Breast epithelium (tissue), 4 donors: ENCODE data around the gene MAMLD1. TPM values are rescaled to one million over a fixed set of nuclear protein-coding genes. Genes with fewer than 3 reads are reported as not detected.

Experiments
- DNase-seq, 2 donors: peaks; one replicate each; pipeline ENCODE4 v3.0.0-alpha.2; 2019; ENCODE audit warnings: low spot score in 2 of 2
- H3K27ac ChIP-seq, 2 donors: fragments of 200-600 bp; sonication (generic) in 1 of 2; one replicate each; pipeline ENCODE4 v1.5.1; 2016 to 2019; ENCODE audit warnings: mild to moderate bottlenecking in 1 of 2
- H3K27me3 ChIP-seq, 2 donors: fragments of 200-600 bp; sonication (generic) in 1 of 2; one replicate each; pipeline versions ENCODE4 v1.5.1 to v1.6.0; 2017 to 2019; ENCODE audit warnings: control low read depth in 1 of 2, mild to moderate bottlenecking in 1 of 2
- H3K36me3 ChIP-seq: fragments of 200-600 bp; one replicate; pipeline ENCODE4 v1.5.1; 2019
- H3K4me1 ChIP-seq, 2 donors: fragments of 200-600 bp; sonication (generic); one replicate each; pipeline ENCODE4 v1.5.1; 2016 to 2019; ENCODE audit warnings: control low read depth in 1 of 2
- H3K4me3 ChIP-seq, 3 donors: fragments of 200-600 bp; sonication (generic); 1 replicate in 2 of 3; 2 replicates in 1 of 3; pipeline ENCODE4 v1.5.1; 2016 to 2019; ENCODE audit warnings: mild to moderate bottlenecking in 3 of 3, moderate library complexity in 2 of 3
- H3K9me3 ChIP-seq, 2 donors: fragments of 200-600 bp; sonication (generic) in 1 of 2; one replicate each; pipeline ENCODE4 v1.5.1; 2016 to 2019; ENCODE audit warnings: control low read depth in 1 of 2
- CTCF ChIP-seq, 3 donors: fragments of 450-650 bp; IDR thresholded peaks; one replicate each; pipeline ENCODE4 v1.5.1; 2016 to 2017; ENCODE audit warnings: antibody characterized with exemption in 3 of 3, mild to moderate bottlenecking in 3 of 3, moderate library complexity in 3 of 3
- POLR2A ChIP-seq: fragments of 450-650 bp; IDR thresholded peaks from one replicate; pipeline ENCODE4 v1.6.1; 2016; ENCODE audit warnings: antibody characterized with exemption, mild to moderate bottlenecking, moderate library complexity
- POLR2AphosphoS5 ChIP-seq, 3 donors: sonication (generic); formaldehyde crosslinking; IDR thresholded peaks; one replicate each; pipeline ENCODE4 v1.6.1; 2017; ENCODE audit warnings: antibody characterized with exemption in 3 of 3
- intact Hi-C: fragments of 100-400 bp; cut with DNase I; formaldehyde crosslinking; loops from one replicate; pipeline ENCODE4 v1.15.1; 2023; ENCODE audit warnings: low total_unique reads
- total RNA-seq, 3 donors: library from RNA; depleted of rRNA; stranded (reverse); fragments of >200 nt; gene quantifications; one replicate each; pipeline ENCODE4 v1.1.0, GENCODE V29; 2016

The MAMLD1 gene
- total RNA-seq, 3 donors from 2014 or later = 2.3 to 14.7 (median 2.8) TPM

- TF ChIP-seq CTCF (IDR thresholded peaks at IDR 0.05) (no peak), POLR2AphosphoS5 (IDR thresholded peaks at IDR 0.05) (no peak), POLR2A (no peak)
- no peaks in the 10 kb centered on the region for H3K9me3 ChIP-seq
- H3K27ac ChIP-seq = no peak overlapping the region
- peaks cover 0 to 14% of the 10 kb centered on the region in 2 donors for H3K27me3 ChIP-seq
- no peak for DNase-seq
- H3K36me3 ChIP-seq = no peaks in the 10 kb centered on the region
- intact Hi-C loops = no loop called here
- no peaks in the 10 kb centered on the region for H3K4me1 ChIP-seq
- H3K4me3 ChIP-seq = no peak overlapping the region
Observed at GRCh38 chrX:150522494-150522893, 159.4 kb downstream of the MAMLD1 start.

GRCh38 chrX:150525061-150525919 is 162.2 kb downstream of the MAMLD1 start:
- Histone ChIP-seq H3K36me3 (no peaks in the 10 kb centered on the region), H3K4me3 (no peak overlapping the region), H3K9me3 (no peaks in the 10 kb centered on the region), H3K27ac (no peak overlapping the region), H3K27me3 (peaks cover 0 to 14% of the 10 kb centered on the region in 2 donors), H3K4me1 (no peaks in the 10 kb centered on the region)
- no peak for TF ChIP-seq POLR2A
- TF ChIP-seq CTCF (IDR thresholded peaks at IDR 0.05) = no peak
- no peak for TF ChIP-seq POLR2AphosphoS5 (IDR thresholded peaks at IDR 0.05)
- intact Hi-C loops = no loop called here
- peak in 1 of 2 donors; percentile 33 for DNase-seq

- Histone ChIP-seq H3K27me3 (peaks cover 0 to 14% of the 10 kb centered on the region in 2 donors), H3K9me3 (no peaks in the 10 kb centered on the region), H3K27ac (no peak overlapping the region), H3K4me1 (no peaks in the 10 kb centered on the region), H3K4me3 (no peak overlapping the region), H3K36me3 (no peaks in the 10 kb centered on the region)
- TF ChIP-seq CTCF (IDR thresholded peaks at IDR 0.05) (no peak), POLR2A (no peak), POLR2AphosphoS5 (IDR thresholded peaks at IDR 0.05) (no peak)
- DNase-seq = no peak
- intact Hi-C loops = no loop called here
Observed at GRCh38 chrX:150526692-150527091, 163.6 kb downstream of the MAMLD1 start.

- Histone ChIP-seq H3K27ac (no peak overlapping the region), H3K9me3 (no peaks in the 10 kb centered on the region), H3K4me1 (no peaks in the 10 kb centered on the region), H3K27me3 (peaks cover 0 to 14% of the 10 kb centered on the region in 2 donors), H3K4me3 (no peak overlapping the region), H3K36me3 (no peaks in the 10 kb centered on the region)
- no peak for DNase-seq
- TF ChIP-seq POLR2A (no peak), POLR2AphosphoS5 (IDR thresholded peaks at IDR 0.05) (no peak), CTCF (IDR thresholded peaks at IDR 0.05) (no peak)
- intact Hi-C loops = no loop called here
Observed at GRCh38 chrX:150527108-150527507, 164.0 kb downstream of the MAMLD1 start.

- peaks cover 0 to 16% of the 10 kb centered on the region in 2 donors for H3K27me3 ChIP-seq
- TF ChIP-seq CTCF (IDR thresholded peaks at IDR 0.05) = no peak
- TF ChIP-seq POLR2AphosphoS5 (IDR thresholded peaks at IDR 0.05) = no peak
- no peak for TF ChIP-seq POLR2A
- intact Hi-C loops = no loop called here
- no peaks in the 10 kb centered on the region for H3K4me1 ChIP-seq
- no peaks in the 10 kb centered on the region for H3K9me3 ChIP-seq
- no peak overlapping the region for H3K27ac ChIP-seq
- no peak overlapping the region for H3K4me3 ChIP-seq
- H3K36me3 ChIP-seq = no peaks in the 10 kb centered on the region
- no peak for DNase-seq
Observed at GRCh38 chrX:150529587-150529986, 166.5 kb downstream of the MAMLD1 start.
